Gastroesophageal sphincter (tissue), 4 donors: ENCODE measurements around the gene JMJD8. TPM values are rescaled to one million over a fixed set of nuclear protein-coding genes. Genes with fewer than 3 reads are reported as not detected.

Experiments
- ATAC-seq: fragments of 150-250 bp; one replicate; pipeline ENCODE4 v1.9.1; 2016; ENCODE audit warnings: mild to moderate bottlenecking, moderate library complexity
- H3K27ac ChIP-seq, 4 donors: fragments of 200-600 bp; sonication (generic) in 3 of 4; 1 replicate in 3 of 4; 2 replicates in 1 of 4; pipeline ENCODE4 v1.5.1; 2016 to 2019
- H3K27me3 ChIP-seq: fragments of 200-600 bp; sonication (generic); one replicate; pipeline ENCODE4 v1.5.1; 2019
- H3K36me3 ChIP-seq, 2 donors: fragments of 200-600 bp; sonication (generic); one replicate each; pipeline ENCODE4 v1.5.1; 2019; ENCODE audit warnings: control low read depth in 1 of 2
- H3K4me1 ChIP-seq, 3 donors: fragments of 200-600 bp; sonication (generic); 1 replicate in 2 of 3; 2 replicates in 1 of 3; pipeline ENCODE4 v1.5.1; 2016 to 2019; ENCODE audit warnings: control low read depth in 2 of 3
- H3K4me3 ChIP-seq, 2 donors: fragments of 200-600 bp; sonication (generic); one replicate each; pipeline ENCODE4 v1.5.1; 2019; ENCODE audit warnings: mild to moderate bottlenecking in 1 of 2, moderate library complexity in 1 of 2
- H3K9me3 ChIP-seq, 3 donors: fragments of 200-600 bp; sonication (generic); one replicate each; pipeline ENCODE4 v1.5.1; 2017 to 2019; ENCODE audit warnings: control low read depth in 2 of 3
- EP300 ChIP-seq: sonication (generic); formaldehyde crosslinking; IDR thresholded peaks from one replicate; pipeline ENCODE4 v1.6.1; 2017; ENCODE audit warnings: antibody characterized with exemption, mild to moderate bottlenecking
- POLR2A ChIP-seq, 2 donors: fragments of 450-650 bp; IDR thresholded peaks; one replicate each; pipeline ENCODE4 v1.6.1; 2017; ENCODE audit warnings: antibody characterized with exemption in 2 of 2, mild to moderate bottlenecking in 2 of 2, moderate library complexity in 1 of 2
- POLR2AphosphoS5 ChIP-seq: sonication (generic); formaldehyde crosslinking; IDR thresholded peaks from one replicate; pipeline ENCODE4 v1.6.1; 2017; ENCODE audit warnings: antibody characterized with exemption
- WGBS, 2 donors: methylation state at CpG; one replicate each; pipeline ENCODE4 v1.1.5; 2018; ENCODE audit warnings: low coverage in 1 of 2; 5-methylcytosine and 5-hydroxymethylcytosine counted together
- total RNA-seq, 4 donors: library from RNA; depleted of rRNA; stranded (reverse); fragments of >200 nt; gene quantifications; one replicate each; pipeline ENCODE4 v1.1.0, GENCODE V29; 2016
- TF ChIP-seq, protein P1 (sequence below), 4 experiments: fragments of 200-600 bp in 2 of 4; fragments of 450-650 bp in 2 of 4; sonication (generic) in 1 of 4; IDR thresholded peaks; one replicate each; pipeline ENCODE4 v1.5.1; 2017 to 2019; ENCODE audit warnings: antibody characterized with exemption in 4 of 4, mild to moderate bottlenecking in 2 of 4, moderate library complexity in 2 of 4

Gene JMJD8
- total RNA-seq, 4 donors from 2014 or later: 70.2 to 109 (median 90.5) TPM

- Histone ChIP-seq H3K9me3 (no peaks in the 10 kb centered on the region), H3K4me1 (peaks cover 0 to 32% (median 7%) of the 10 kb centered on the region in 3 donors), H3K36me3 (no peaks in the 10 kb centered on the region), H3K27me3 (peaks cover 100% of the 10 kb centered on the region), H3K27ac (no peak overlapping the region), H3K4me3 (no peak overlapping the region)
- WGBS, 2 donors: 84 to 88% methylated on average over 6 to 11 of the region's 19 CpGs
- no peak for ATAC-seq
- TF ChIP-seq EP300 (no peak), POLR2AphosphoS5 (no peak), POLR2A (IDR thresholded peaks at IDR 0.05) (no peak)
- TF ChIP-seq, protein P1, sequence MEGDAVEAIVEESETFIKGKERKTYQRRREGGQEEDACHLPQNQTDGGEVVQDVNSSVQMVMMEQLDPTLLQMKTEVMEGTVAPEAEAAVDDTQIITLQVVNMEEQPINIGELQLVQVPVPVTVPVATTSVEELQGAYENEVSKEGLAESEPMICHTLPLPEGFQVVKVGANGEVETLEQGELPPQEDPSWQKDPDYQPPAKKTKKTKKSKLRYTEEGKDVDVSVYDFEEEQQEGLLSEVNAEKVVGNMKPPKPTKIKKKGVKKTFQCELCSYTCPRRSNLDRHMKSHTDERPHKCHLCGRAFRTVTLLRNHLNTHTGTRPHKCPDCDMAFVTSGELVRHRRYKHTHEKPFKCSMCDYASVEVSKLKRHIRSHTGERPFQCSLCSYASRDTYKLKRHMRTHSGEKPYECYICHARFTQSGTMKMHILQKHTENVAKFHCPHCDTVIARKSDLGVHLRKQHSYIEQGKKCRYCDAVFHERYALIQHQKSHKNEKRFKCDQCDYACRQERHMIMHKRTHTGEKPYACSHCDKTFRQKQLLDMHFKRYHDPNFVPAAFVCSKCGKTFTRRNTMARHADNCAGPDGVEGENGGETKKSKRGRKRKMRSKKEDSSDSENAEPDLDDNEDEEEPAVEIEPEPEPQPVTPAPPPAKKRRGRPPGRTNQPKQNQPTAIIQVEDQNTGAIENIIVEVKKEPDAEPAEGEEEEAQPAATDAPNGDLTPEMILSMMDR (IDR thresholded peaks at IDR 0.05): no peak
Measured at GRCh38 chr16:702341-702740, 18.2 kb upstream of the JMJD8 start.

DNA sequence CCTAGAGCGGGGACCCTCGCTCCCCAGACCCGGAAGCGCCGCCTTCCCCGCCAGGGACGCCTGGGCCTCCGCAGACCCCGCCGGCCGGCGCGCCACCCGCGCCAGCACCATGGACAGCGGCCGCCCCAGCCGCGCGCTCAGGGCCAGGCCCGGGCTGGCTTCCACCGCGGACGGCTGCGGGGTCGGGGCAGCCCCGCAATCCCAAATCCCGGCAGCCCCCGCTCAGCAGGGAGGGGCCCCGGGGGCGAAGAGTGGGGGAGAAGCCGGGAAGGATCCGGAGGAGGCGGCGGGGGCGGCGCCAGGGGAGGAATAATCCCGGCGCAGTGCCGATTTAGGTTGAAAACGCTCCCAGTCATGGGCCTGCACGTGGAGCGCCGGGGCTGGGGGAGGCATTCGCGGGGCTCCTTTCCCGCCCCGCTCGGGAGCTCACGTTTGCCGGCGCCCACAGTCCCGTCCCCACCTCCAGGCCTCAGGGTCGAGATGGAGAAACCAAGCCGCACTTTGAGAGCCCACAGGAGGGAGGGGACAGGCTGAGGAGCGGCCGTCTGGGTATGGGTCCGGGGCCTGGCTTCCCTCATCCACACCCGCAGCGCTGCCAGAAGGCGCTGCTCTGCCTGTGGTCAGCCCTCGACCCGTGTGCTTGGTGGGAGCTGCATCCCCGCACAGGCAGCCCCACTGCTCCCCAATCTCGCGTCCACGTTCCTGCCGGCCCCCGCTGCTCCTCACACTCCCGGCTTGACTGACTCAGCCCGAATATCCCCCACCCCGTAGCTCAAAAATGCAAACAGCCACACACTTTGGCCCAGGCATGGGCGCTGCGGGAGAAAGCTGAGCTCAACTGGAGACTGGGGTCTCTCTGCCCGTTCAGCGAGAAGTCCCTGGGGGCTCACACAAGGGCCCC is 16.8 kb upstream of the JMJD8 start:
- no peaks in the 10 kb centered on the region for H3K9me3 ChIP-seq
- H3K27ac ChIP-seq: no peak overlapping the region
- no CpG with 5 or more reads among the region's 76 CpGs for WGBS, 2 donors
- no peak overlapping the region for H3K4me3 ChIP-seq
- peaks cover 0 to 24% (median 3%) of the 10 kb centered on the region in 3 donors for H3K4me1 ChIP-seq
- TF ChIP-seq POLR2A (IDR thresholded peaks at IDR 0.05) (no peak), POLR2AphosphoS5 (no peak), EP300 (no peak)
- TF ChIP-seq, protein P1 (IDR thresholded peaks at IDR 0.05): no peak
- no peaks in the 10 kb centered on the region for H3K36me3 ChIP-seq
- peaks cover 100% of the 10 kb centered on the region for H3K27me3 ChIP-seq
- peak; percentile 67 for ATAC-seq

DNA sequence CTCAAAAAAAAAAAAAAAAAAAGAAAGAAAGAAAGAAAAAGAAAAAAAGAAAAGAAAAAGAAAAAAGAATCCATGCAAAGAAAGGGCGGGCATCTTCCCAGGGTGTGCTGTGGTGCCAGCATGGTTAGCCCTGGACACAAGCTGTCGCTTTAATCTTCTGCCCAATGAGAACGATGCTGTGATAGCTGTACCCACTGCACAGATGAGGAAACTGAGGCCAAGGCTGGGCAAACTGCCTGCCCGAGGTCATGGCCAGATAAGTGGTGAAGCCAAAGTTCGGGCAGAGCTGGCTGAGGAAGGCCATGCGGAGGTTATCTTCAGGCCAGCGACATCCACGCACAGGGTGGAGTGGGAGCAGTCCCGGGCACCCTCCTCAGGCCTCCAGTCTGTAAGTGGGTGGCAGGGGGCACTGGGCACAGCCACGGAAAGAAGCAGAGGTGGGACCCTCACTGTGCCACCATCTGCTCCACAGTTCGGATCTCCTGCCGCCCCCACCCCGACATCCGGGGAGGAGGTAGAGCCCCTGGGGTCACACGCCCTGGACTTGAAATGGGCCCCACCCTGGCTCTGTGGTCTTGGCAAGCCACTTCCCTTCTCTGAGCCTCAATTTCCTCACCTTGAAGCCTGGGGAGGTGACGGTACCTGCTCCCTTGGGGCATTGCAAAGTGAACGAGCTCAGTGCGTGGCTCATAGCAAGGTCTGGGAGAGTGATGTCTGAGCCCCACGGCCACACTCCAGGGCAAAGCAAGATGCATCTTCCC is 15.0 kb upstream of the JMJD8 start:
- H3K4me1 ChIP-seq: peaks cover 0 to 32% (median 14%) of the 10 kb centered on the region in 3 donors
- peaks cover 100% of the 10 kb centered on the region for H3K27me3 ChIP-seq
- no peak for ATAC-seq
- H3K9me3 ChIP-seq: no peaks in the 10 kb centered on the region
- H3K4me3 ChIP-seq: no peak overlapping the region
- 56% methylated on average over 9 of the region's 19 CpGs; no CpG with 5 or more reads in 1 of the 2 donors for WGBS, 2 donors
- TF ChIP-seq POLR2AphosphoS5: no peak
- no peak for TF ChIP-seq POLR2A (IDR thresholded peaks at IDR 0.05)
- TF ChIP-seq, protein P1 (IDR thresholded peaks at IDR 0.05): no peak
- no peak for TF ChIP-seq EP300
- no peak overlapping the region for H3K27ac ChIP-seq
- H3K36me3 ChIP-seq: no peaks in the 10 kb centered on the region

DNA sequence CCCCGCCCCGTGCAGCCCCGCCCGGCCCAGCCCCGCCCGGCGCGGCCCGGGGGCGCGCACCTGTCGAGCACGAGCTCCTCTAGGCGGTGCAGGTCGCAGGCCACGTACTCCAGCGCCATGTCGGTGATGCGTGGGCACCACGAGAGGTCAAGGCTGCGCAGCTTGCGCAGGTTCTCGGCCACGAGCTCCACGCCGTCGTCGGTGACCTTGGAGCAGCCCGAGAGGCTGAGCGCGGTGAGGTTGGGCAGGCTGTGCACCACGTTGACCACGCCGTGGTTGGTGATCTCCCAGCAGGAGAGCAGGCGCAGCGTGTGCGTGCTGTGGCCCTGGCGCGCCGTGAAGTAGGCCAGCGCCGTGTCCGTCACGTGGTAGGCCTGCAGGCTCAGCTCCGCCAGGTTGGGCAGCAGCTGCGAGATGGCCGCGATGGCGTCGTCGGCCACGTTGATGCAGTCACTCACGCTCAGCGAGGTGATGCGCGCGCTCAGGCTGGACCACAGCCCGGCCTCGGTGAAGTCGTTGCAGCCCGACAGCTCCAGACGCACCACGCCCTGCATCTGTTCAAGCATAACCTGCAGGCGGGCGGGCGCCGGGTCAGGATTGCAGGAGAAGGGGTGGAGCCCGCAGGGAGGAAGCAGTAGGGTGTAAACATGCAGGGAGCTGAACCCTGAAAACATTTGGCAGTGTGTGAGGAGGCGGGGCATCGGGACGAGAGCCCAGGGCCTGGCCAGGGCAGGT is 11.4 kb upstream of the JMJD8 start:
- Histone ChIP-seq H3K9me3 (no peaks in the 10 kb centered on the region), H3K27me3 (peaks cover 89% of the 10 kb centered on the region), H3K36me3 (no peaks in the 10 kb centered on the region), H3K4me1 (peaks cover 0 to 40% (median 13%) of the 10 kb centered on the region in 3 donors), H3K27ac (no peak overlapping the region), H3K4me3 (peak overlapping the region in 1 of 2 donors; percentile 29)
- ATAC-seq: no peak
- WGBS, 2 donors: no CpG with 5 or more reads among the region's 71 CpGs
- TF ChIP-seq POLR2AphosphoS5: no peak
- TF ChIP-seq, protein P1 (IDR thresholded peaks at IDR 0.05): no peak
- no peak for TF ChIP-seq EP300
- TF ChIP-seq POLR2A (IDR thresholded peaks at IDR 0.05): no peak
